Ascending aorta (tissue), 2 donors: Measurements from ENCODE around the gene SPP1. TPM values are rescaled to one million over a fixed set of nuclear protein-coding genes. Genes with fewer than 3 reads are reported as not detected.

Experiments used
- DNase-seq, 2 donors: peaks; one replicate each; pipeline ENCODE4 v3.0.0-alpha.2; 2019; ENCODE audit warnings: low spot score in 2 of 2
- H3K27ac ChIP-seq, 2 donors: fragments of 200-600 bp; sonication (generic); one replicate each; pipeline ENCODE4 v1.5.1; 2016 to 2017; ENCODE audit warnings: mild to moderate bottlenecking in 1 of 2
- H3K27me3 ChIP-seq: fragments of 200-600 bp; sonication (generic); one replicate; pipeline ENCODE4 v1.5.1; 2017
- H3K36me3 ChIP-seq, 2 donors: fragments of 200-600 bp; sonication (generic); one replicate each; pipeline ENCODE4 v1.5.1; 2016
- H3K4me1 ChIP-seq, 2 donors: fragments of 200-600 bp; sonication (generic); one replicate each; pipeline ENCODE4 v1.5.1; 2016 to 2017; ENCODE audit warnings: mild to moderate bottlenecking in 1 of 2
- H3K4me3 ChIP-seq, 2 donors: fragments of 200-600 bp; sonication (generic); one replicate each; pipeline ENCODE4 v1.5.1; 2016 to 2017; ENCODE audit warnings: mild to moderate bottlenecking in 1 of 2
- H3K9me3 ChIP-seq, 2 donors: fragments of 200-600 bp; sonication (generic); one replicate each; pipeline ENCODE4 v1.5.1; 2016
- intact Hi-C: fragments of 100-400 bp; cut with DNase I; formaldehyde crosslinking; loops from one replicate; pipeline ENCODE4 v1.15.1; 2023
- total RNA-seq: library from RNA; depleted of rRNA; stranded (reverse); fragments of >200 nt; gene quantifications from one replicate; pipeline ENCODE4 v1.1.0, GENCODE V29; 2016
- TF ChIP-seq, protein P1 (sequence below), 3 experiments: fragments of 200-600 bp in 2 of 3; fragments of 450-650 bp in 1 of 3; sonication (generic) in 2 of 3; IDR thresholded peaks; one replicate each; pipeline ENCODE4 v1.5.1; 2016 to 2019; ENCODE audit warnings: antibody characterized with exemption in 3 of 3, mild to moderate bottlenecking in 1 of 3, moderate library complexity in 1 of 3

Gene SPP1
- total RNA-seq, 1 donor from 2014 or later, result 0.75 TPM

DNA sequence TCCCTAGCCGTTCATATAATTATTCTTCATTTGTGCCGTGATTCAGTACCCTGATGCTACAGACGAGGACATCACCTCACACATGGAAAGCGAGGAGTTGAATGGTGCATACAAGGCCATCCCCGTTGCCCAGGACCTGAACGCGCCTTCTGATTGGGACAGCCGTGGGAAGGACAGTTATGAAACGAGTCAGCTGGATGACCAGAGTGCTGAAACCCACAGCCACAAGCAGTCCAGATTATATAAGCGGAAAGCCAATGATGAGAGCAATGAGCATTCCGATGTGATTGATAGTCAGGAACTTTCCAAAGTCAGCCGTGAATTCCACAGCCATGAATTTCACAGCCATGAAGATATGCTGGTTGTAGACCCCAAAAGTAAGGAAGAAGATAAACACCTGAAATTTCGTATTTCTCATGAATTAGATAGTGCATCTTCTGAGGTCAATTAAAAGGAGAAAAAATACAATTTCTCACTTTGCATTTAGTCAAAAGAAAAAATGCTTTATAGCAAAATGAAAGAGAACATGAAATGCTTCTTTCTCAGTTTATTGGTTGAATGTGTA is 7.0 kb downstream of the SPP1 start:
- H3K4me3 ChIP-seq, result no peak overlapping the region
- DNase-seq, result no peak
- no peaks in the 10 kb centered on the region for H3K4me1 ChIP-seq
- intact Hi-C loops, result no loop called here
- TF ChIP-seq, protein P1, sequence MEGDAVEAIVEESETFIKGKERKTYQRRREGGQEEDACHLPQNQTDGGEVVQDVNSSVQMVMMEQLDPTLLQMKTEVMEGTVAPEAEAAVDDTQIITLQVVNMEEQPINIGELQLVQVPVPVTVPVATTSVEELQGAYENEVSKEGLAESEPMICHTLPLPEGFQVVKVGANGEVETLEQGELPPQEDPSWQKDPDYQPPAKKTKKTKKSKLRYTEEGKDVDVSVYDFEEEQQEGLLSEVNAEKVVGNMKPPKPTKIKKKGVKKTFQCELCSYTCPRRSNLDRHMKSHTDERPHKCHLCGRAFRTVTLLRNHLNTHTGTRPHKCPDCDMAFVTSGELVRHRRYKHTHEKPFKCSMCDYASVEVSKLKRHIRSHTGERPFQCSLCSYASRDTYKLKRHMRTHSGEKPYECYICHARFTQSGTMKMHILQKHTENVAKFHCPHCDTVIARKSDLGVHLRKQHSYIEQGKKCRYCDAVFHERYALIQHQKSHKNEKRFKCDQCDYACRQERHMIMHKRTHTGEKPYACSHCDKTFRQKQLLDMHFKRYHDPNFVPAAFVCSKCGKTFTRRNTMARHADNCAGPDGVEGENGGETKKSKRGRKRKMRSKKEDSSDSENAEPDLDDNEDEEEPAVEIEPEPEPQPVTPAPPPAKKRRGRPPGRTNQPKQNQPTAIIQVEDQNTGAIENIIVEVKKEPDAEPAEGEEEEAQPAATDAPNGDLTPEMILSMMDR (IDR thresholded peaks at IDR 0.05), result no peak
- H3K9me3 ChIP-seq, result no peaks in the 10 kb centered on the region
- H3K27ac ChIP-seq, result no peak overlapping the region
- H3K36me3 ChIP-seq, result no peaks in the 10 kb centered on the region
- H3K27me3 ChIP-seq, result no peaks in the 10 kb centered on the region

- no peak for DNase-seq
- intact Hi-C loops, result no loop called here
- no peak overlapping the region for H3K4me3 ChIP-seq
- no peaks in the 10 kb centered on the region for H3K4me1 ChIP-seq
- no peaks in the 10 kb centered on the region for H3K9me3 ChIP-seq
- no peaks in the 10 kb centered on the region for H3K36me3 ChIP-seq
- H3K27me3 ChIP-seq, result no peaks in the 10 kb centered on the region
- TF ChIP-seq, protein P1 (IDR thresholded peaks at IDR 0.05), result no peak
- no peak overlapping the region for H3K27ac ChIP-seq
Measured at GRCh38 chr4:87983996-87984395, 8.5 kb downstream of the SPP1 start.

- no peak overlapping the region for H3K27ac ChIP-seq
- H3K36me3 ChIP-seq, result no peaks in the 10 kb centered on the region
- H3K9me3 ChIP-seq, result no peaks in the 10 kb centered on the region
- no peaks in the 10 kb centered on the region for H3K4me1 ChIP-seq
- DNase-seq, result peak in 1 of 2 donors; percentile 75
- intact Hi-C loops, result no loop called here
- no peaks in the 10 kb centered on the region for H3K27me3 ChIP-seq
- no peak overlapping the region for H3K4me3 ChIP-seq
- TF ChIP-seq, protein P1 (IDR thresholded peaks at IDR 0.05), result peak in 1 of 3 experiments; percentile 61
Measured at GRCh38 chr4:87985097-87985886, 9.8 kb downstream of the SPP1 start.

- Histone ChIP-seq H3K9me3 (no peaks in the 10 kb centered on the region), H3K4me1 (no peaks in the 10 kb centered on the region), H3K27ac (no peak overlapping the region), H3K36me3 (no peaks in the 10 kb centered on the region), H3K4me3 (no peak overlapping the region), H3K27me3 (no peaks in the 10 kb centered on the region)
- intact Hi-C loops, result no loop called here
- TF ChIP-seq, protein P1 (IDR thresholded peaks at IDR 0.05), result no peak
- DNase-seq, result no peak
Measured at GRCh38 chr4:87985887-87986200, 10.3 kb downstream of the SPP1 start.

DNA sequence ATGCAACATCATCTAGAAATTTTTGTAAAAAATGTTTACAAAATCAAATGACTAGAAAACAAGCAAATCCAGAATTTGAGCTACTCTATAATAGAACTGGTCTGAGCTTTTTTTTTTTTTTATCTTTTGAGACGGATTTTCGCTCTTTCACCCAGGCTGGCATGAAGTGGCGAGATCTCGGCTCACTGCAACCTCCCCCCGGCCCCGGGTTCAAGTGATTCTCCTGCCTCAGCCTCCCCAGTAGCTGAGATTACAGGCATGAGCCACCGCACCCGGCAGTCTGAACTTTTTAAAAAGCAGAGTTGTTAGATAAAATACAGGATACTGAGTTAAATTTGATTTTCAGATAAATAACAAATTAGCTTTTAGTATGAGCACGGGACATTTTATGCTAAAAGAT is 11.0 kb downstream of the SPP1 start:
- Histone ChIP-seq H3K27ac (no peak overlapping the region), H3K4me1 (no peaks in the 10 kb centered on the region), H3K9me3 (no peaks in the 10 kb centered on the region), H3K36me3 (no peaks in the 10 kb centered on the region), H3K27me3 (no peaks in the 10 kb centered on the region), H3K4me3 (no peak overlapping the region)
- no peak for DNase-seq
- intact Hi-C loops, result no loop called here
- TF ChIP-seq, protein P1 (IDR thresholded peaks at IDR 0.05), result no peak
